ENCODE measurements around the gene RAB17.

DNA sequence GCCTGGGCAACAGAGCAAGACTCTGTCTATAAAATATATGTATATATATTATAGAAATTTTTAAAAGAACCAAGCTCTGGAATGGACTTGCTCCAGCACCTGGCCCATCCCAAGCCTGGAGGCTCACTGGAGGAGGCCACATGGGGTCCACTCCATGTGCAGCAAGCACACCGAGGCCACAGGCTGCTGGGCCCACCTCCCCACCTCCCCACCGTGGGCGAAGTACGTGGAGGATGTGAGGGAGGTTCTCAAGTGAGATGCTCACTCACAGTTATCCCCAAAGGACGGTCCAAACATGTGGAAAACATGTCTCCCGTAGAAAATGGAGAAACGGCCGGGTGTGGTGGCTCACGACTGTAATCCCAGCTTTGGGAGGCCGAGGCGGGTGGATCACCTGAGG lies 13.9 kb upstream of the RAB17 start:
- TF ChIP-seq, protein P1, sequence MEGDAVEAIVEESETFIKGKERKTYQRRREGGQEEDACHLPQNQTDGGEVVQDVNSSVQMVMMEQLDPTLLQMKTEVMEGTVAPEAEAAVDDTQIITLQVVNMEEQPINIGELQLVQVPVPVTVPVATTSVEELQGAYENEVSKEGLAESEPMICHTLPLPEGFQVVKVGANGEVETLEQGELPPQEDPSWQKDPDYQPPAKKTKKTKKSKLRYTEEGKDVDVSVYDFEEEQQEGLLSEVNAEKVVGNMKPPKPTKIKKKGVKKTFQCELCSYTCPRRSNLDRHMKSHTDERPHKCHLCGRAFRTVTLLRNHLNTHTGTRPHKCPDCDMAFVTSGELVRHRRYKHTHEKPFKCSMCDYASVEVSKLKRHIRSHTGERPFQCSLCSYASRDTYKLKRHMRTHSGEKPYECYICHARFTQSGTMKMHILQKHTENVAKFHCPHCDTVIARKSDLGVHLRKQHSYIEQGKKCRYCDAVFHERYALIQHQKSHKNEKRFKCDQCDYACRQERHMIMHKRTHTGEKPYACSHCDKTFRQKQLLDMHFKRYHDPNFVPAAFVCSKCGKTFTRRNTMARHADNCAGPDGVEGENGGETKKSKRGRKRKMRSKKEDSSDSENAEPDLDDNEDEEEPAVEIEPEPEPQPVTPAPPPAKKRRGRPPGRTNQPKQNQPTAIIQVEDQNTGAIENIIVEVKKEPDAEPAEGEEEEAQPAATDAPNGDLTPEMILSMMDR (IDR thresholded peaks at IDR 0.05), result no peak
- no peak for TF ChIP-seq POLR2A (IDR thresholded peaks at IDR 0.05)

All from right lobe of liver (tissue), 4 donors.